Stimulated activated CD4-positive, alpha-beta T cell treated with anti-CD3 and anti-CD28 coated beads, Interleukin-15, amount 100 ng/mL, for 48 hours (primary cell): ENCODE data around the gene KCNMA1.

ENCODE experiments used
- DNase-seq, 2 donors: peaks; one replicate each; pipeline ENCODE4 v3.0.0-alpha.2; 2020; ENCODE audit warnings: low read depth in 2 of 2

The KCNMA1 gene

DNA sequence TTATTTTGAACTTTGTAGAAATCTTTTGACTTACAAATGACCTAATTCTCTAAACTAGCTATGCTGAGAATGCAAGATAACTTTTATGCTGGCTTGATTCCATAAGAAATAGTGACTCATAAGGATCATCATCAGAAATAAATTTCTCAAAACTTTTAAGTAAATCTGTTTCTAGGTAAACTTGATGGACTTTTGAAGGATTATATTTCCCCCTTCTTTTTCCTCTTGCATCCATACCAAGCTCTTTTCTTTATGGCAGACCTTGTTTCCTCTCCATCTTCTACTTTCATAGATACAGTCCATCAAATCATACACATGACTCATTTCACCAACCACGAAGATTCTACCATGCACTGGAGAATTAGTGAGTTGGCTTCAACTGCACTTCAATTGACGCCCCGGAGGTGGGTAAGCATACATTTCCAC, 336.3 kb downstream of the KCNMA1 start:
- DNase-seq = no peak

DNA sequence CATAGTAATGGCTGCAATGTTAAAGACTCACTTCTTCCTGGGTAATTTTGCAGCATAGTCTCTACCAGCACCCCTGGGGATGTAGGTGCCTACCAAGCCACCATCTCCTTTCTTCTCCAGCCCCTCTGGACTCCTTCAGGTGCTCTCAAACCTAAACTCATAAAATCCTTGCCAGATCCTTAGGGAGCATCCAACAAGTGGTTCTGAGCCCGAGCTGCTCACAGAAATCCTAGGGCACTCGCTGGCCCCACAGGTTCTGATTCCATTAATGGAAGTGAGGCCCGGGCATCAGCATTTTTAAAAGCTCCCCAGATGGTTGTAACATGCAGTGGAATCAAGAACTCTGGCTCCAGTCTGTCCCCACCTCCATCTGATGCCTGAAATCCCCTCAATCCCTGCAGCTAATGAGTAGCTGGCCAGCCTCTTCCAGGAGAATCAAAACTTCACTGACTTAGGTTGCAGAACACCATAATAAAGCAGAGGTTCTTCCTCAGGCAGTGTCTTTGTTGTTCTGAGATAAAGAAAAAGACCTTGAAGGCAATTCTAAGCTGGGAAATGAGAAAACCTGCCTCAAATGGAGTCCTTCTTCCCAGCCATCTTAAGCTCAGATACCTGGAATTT, 336.8 kb downstream of the KCNMA1 start:
- no peak for DNase-seq

DNA sequence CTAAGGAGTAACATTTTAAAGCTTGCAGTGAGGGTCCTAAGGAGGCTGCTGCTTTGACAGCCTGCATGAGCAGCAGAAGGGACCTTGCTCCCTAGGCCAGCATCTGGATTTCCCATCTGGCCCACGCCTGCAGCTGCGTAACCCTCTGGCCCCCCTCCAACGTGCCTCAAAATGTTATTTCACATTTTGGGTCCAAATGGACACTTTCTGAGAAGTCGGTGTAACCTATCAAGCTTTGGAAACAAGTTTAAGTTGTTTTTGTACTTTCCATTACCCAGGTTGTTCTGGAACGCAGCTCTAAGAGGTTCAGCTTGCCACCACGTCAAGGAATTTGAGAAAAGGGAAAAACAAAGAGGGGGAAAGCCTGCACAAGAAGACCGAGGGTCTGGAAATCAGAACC, 338.3 kb downstream of the KCNMA1 start:
- no peak for DNase-seq

DNA sequence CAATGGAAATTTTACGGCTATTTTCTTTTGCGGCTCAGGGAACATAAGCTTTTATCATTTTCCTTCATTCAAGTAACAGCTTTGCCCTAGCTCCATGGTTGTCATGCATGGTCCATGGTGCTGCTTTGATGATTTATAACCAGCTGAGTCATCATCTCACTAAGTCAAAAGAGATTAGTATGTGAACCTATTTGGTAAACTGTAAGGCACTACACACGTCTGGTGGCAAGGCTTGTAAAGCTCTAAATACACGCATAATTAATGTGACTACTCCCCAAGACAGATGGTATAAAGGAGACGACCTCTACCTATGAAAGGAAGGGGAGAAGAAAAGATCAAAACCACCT, 340.2 kb downstream of the KCNMA1 start:
- no peak for DNase-seq

DNA sequence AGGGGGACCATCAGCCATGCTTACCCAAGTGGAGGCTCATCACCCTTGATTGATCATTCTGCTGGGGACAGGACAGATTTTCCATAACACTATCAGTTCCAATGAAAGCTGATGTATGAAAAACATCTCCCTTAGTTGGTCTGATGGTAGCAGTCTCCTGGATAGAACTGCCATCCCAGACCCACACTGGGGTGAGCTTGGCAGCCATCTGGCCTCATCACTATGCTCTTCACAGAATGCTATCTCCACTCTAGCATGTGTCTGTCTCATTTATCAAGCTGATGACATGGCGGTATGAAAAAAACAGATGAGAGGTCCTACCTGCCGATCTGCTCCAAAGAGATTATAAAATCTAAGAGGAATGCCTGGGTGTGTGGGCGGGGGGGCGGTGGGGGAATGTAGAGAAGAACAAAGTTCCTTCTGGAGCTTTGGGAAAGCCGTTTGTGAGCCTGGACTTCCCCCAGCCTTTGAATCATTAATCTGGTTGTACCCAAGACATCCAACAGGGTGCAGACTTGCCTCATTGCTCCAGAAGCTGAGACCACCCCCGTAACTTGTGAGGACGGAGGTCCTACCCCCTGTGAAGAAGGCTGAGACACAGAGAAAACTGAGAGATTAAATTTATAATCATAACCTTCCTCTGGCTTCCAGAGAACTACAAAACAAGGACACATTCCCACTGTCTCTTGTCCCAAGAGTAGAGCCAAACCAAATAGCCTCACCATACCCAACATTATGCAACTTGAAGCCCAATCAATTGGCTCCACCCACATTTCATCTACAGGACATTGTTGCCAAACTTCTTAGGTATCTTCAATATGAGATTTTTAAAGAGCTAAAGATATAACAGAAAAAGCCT, 340.8 kb downstream of the KCNMA1 start:
- DNase-seq = no peak

DNA sequence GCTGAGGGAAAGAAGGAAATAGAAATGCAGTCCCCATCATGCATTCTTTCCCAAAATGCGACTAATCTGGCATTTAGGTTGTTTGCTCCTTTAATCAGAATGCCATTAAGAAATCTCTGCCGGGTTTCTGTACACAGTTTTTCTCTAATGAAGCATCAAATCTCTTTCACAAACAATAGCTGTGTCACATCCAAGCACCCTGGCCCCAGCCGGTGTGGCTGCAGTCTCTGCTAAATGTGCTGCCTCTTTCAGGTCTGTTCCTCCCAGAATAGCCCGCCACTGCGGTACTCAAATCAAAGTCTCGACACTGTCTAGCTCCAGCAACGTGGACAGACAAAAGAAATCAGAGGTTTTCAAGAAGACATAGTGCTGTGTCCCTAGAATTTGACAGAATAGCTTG, 343.8 kb downstream of the KCNMA1 start:
- no peak for DNase-seq

DNA sequence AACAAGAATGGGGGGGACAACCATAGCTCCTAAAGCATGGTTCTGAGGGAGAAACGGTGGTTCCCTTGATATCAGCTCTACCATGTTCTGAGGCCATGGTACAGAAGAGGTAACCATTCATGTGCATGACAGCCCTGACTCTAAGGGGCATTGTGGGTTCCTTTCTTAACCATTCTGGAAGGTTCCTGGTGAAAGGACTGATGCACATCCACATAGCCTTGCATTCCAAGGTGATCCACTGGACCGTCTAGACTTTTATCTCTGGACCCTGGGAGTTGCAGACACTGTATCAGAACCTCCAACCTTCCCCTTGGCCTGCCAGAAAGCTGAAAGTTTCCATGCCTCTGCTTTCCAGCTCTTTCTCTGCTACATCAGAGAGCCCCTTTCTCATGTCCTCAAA, 344.3 kb downstream of the KCNMA1 start:
- no peak for DNase-seq

DNA sequence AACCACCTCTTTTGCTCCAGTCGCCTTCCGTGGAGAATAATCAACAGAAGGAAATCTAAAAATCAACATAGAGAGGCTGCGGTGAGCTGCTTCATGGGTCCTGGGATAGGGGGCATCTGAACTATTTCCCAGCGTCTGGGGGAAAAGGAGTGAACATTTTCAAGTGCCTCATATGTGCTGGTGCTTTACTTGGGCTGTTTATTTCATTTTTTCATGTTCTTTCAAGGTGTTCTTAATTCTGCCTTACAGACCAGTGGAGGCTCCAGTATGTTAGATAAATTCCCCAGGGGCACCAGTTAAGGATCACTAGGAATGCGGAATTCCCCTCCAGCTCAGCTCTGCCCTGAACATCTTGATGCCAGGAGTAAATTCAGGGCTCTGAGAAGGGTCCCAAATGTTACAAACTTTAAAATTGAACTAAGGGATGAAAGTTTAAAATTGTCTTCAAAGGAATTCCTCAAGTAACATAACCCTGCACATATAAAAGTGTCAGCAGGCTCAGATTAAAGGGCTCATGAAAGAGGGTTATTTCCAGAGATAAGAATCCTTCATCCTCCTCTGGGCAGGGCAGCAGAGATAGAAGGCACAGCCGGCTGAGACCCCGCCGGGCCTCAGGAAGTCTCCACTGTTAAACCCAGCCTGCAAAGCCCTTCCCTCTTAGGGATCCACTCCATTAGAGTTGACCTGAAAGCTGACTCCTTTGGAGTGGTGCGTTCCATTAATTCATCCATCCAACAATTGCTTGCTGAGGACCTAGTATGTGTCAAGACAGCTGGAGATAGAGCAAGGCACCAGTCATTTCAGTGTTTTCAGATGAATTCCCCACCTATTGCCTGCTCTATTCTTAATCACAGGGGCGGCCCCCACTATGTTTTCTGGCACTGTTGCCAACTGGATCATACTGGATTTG, 345.8 kb downstream of the KCNMA1 start:
- DNase-seq = no peak

DNA sequence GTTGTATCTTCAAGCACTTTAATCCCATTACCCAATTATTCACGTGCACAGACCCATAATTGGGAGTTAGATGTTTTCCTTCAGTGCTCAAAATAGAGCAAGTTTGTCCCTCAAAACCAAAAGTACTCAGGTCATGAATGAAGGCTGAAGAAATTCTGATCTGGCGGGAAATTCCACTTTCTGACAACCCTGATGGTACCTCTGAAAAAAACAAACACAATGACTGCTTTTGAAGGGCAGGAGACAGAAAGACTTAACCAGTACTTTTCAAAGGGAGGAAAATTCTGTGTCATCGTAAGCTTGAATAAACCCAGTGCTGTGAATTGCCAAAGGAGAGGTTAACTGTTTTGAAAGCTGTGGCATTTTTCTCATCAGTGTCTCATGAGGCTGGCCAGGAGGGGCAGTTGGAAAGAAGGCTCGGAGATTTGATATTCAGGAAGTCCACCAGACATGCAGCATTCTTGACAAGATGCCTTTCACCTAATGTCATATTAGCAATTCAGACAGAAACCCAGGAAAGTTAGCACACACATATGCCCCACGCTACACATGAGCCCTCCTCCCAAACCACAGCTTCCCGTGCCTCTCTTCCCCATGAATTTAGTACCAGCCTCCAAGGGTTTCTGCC, 347.0 kb downstream of the KCNMA1 start:
- no peak for DNase-seq

DNA sequence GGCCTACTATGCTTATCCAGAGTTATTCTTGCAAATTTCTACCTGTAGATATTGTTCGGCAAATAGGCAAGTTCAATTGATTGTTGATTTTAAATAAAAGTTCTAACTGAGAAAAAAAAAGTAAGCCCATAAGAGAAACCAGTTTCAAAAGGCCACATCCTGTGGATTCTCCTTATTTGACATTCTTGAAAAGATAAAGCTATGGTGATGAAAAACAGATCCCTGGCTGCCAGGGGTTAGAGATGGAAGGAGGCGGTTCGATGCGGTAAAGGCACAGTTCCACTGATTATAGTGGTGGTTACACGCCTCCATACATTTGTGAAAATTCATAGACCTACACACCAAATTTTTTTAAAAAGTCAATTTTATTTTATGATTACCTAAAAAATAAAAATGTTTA, 347.8 kb downstream of the KCNMA1 start:
- DNase-seq = no peak

DNA sequence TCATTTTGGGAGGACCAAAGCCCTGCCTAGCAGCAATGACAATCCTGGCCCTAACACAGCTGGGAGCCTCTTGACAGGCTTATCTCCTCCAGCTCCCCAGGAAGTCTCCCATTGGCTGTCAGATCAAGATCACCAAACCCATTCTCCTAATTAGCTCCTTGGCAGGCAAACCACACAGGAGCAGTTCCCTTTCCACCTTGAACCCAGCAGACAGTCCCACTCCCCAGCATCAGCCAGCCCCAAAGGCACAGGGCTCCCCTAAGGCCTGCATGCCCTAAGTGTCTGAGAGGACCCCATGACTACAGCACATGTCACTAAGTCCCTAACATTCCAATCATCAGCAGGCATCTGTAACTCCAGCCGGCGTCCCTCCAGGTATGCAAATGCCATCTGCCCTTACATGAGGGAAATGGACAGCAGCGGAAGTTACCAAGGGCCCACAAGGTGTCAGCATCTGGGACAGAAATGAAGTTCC, 348.5 kb downstream of the KCNMA1 start:
- DNase-seq = no peak

DNA sequence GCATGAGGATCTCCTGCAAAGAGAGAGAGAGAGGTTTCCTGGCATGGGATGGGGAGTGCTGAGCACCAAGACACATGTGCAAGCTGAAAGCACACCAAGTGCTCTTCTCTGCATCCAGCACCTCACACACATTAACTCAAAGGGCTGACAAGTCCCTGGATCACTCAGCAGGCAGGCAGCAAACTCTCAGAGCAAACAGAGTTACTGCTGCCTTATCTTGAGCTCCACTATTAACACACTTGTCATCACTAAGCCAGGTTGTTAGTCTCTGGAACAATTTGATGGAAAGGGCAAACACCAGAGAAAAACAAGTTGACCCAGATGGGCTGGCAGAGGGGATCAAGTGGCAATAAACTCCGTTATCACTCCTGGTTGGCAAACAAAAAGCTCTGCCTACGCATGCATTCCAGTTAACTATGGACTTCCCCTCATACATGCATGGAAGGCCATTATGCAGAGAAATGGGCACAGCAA, 349.9 kb downstream of the KCNMA1 start:
- no peak for DNase-seq

DNA sequence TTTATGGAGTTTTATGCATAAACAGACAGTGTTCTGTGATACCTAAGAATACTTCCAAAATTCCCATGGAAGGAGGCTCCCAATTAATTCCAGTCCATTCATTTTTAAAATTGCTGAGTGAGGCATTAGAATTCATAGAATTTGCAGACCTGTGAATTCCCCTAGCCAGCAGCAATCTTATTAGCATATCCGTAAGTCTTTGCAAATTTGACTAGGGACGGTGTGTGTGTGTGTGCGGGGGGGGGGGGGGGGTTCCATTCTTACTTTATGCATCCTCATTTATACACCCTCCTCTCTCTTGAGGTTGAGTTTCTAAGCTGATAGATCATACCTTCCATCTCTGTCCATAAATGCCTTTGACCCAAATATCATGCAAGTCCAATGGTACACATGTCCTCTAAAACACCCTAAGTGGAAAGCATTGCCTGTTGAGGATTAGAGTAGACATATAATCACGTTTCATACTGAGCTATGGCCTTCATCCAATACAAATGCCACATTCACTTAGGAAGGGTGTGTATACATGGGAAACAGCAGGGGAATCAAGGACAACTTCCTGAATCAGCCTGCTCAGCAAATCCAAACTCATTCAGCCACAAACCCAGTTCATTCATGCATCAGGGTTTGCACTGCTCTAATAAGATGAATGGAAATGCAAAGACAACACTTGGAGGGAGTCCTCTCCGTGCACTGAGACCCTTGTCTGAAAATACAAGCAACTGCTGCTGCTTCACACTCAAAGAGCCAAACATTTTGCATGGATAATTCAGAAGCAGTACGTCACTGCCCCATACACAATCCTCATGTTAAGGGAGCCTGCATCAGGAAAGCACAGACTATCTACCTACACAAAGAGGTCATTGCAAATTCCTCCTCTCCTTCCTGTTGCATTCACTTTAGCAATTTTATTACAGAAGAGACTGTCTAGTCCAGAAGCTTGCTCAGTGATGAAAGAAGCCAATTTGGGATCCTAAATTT, 350.8 kb downstream of the KCNMA1 start:
- DNase-seq = no peak

DNA sequence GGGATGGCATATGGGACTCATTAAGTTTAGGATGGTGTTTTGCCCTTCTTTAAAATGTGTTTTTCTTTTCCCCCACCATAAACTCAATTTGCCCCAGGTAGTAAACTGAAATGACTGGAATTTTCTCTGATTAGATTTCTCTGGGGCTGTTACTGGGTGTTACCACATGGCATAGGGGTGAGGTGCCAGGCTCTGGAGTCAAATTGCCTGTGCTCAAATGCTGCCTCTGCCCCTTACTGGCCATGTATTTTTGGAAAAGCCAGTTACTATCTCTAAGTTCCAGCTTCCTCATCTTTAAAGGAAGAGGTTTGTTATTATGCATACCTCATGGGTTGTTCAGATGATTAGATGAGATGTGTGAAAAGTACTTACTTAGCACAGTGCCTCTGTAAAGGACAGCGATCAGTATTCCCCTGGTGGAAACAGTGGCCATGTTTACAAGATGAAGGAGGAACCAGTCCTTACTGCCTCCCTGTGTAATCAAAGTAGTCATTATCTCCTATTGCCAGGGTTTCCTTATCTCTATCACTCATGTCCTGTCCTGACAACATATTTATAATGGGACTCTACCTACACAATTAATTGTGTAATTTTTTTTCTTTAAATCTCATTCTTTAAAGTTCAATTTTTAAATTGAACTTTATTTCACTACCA, 352.0 kb downstream of the KCNMA1 start:
- DNase-seq = no peak

DNA sequence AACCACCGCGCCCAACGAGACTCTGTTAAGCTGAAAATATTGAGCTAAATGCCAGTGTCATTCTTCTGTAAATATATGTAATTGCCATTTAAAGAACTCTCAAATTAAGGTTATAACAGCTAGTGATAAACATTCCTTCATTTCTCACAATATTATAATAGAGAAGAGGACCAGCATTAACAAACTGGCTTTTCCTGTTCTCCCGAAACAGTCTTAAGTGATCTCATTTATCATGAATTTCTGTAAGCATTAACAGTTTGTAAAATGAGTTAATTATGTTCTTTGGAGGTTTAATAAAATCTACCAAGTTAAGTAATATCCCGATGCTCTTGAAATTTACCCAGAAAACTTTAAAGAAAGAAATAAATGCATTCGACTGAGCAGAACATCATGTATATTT, 352.8 kb downstream of the KCNMA1 start:
- DNase-seq = no peak

DNA sequence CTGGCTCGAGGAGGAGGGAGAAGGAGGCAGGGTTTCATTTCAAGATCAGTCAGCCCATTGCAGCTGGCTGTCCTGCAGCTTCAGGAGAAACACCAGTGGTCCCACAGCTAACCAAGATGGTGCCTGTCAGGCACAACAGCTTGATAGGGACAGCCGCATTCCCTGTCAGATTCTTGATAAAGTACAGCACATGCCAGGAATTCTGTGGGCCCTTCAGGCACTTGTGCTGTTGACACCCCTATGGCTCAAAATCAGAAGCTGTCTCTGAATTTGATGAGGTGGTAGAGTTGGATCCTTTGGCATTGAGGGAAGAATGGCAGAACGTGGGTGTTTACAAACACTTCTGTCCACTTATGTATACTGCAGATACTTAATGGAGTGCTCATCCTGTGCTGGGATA, 354.3 kb downstream of the KCNMA1 start:
- DNase-seq = no peak

DNA sequence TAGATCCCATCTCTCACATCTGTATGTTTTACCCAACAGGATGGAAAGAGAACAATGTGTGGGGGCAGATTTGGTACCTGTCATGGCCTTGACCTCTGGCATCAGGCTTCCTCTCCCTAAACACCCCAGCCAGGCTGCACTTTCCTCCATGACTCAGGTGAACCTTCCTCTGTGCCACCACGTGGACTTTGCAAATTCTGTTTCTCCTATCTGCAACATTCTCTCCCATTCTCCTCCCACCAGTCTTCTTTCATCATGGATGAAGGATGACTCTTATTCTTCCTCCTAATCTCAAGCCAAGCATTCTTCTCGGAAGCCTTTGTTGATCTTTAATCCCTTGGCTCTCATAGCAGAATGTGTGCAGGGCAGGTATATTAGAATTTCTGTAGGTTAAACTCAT, 355.4 kb downstream of the KCNMA1 start:
- no peak for DNase-seq

DNA sequence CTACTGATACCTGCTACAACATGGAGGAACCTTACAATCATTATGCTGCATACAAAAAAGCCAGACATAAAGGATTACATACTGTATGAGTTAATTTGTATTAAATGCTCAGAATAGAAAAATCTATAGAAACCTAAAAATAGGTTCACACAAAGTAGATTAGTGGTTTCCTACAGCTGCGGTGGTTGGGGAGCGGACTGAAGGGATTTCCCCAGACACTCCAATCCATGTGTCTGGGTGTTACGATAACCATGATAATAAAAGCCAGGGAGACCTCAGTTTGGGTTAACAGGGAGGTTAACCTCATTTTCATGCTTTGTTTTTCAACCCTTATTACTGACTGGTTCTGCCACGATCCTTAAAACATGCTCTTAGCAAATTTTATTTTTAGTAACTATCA, 355.9 kb downstream of the KCNMA1 start:
- DNase-seq = no peak

DNA sequence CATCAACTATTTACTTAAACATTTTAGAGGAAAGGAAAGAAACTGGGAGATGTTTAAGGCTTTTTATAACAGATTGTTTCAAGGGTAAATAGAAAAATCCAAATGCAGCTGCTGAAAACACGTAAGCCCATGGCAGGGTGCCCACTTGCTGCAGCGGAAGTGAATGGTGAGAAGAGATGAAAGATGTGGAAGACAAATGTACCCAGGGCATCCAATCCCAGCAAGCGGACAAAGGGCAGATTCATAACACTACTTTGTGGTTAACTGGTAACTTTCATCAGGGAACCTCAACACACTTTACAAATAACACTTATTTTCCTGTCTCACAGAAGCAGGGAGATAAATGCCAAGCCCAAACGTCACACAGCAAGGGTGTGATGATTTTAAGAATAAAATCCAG, 358.4 kb downstream of the KCNMA1 start:
- no peak for DNase-seq
